T-helper 2 cell (primary cell): ENCODE results near the gene GATB.

Experiments
- DNase-seq, 5 experiments: peaks; one replicate each; pipeline versions ENCODE4 v3.0.0 to v3.0.0-alpha.2; 2012 to 2022

GATB gene

GRCh38 chr4:151644622-151645021 is 116.2 kb downstream of the GATB start:
- DNase-seq, result peak in 1 of 5 experiments; percentile 17

GRCh38 chr4:151643564-151643963 is 117.2 kb downstream of the GATB start:
- DNase-seq, result no peak

DNA sequence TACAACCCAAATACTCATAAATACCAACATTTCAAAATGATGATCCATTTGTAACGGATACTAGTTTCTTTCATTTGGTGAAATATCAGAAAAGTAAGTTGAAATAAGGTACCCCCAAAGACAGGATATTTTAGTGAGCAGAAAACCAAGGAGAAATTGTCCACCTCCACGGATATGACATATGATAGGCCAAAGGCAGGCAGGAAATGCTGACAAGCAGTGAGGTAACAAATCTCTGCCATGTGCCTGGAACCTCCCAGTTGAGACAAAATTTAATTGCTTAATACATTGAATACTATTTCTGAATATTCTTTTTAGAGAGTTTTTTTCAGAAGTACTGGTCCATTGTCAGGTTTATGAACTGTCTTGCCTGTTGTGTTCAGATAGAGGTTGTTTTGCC is 118.8 kb downstream of the GATB start:
- no peak for DNase-seq

DNA sequence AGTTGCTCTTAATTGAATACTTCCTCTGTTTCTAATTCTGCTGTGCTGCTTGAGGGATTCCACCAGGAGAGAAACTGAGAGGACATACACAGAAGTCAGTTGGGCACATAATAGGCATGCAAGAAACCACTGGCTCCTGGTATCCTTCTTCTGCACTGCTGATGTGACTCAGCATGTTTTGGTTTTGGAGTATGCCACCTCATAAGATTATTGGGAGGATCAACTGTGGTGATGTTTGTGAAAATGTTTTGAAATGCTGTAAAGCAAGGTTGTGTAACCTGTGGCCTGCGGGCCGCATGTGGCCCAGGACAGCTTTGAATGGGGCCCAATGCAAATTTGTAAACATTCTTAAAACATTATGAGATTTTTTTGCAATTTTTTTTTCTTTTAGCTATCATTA is 119.6 kb downstream of the GATB start:
- DNase-seq, result peak in 1 of 5 experiments; percentile 33

GRCh38 chr4:151640381-151640780 is 120.4 kb downstream of the GATB start:
- DNase-seq, result no peak

- no peak for DNase-seq
Measured at GRCh38 chr4:151638295-151638858, 122.4 kb downstream of the GATB start.

- DNase-seq, result no peak
Measured at GRCh38 chr4:151631349-151631748, 129.5 kb downstream of the GATB start.

DNA sequence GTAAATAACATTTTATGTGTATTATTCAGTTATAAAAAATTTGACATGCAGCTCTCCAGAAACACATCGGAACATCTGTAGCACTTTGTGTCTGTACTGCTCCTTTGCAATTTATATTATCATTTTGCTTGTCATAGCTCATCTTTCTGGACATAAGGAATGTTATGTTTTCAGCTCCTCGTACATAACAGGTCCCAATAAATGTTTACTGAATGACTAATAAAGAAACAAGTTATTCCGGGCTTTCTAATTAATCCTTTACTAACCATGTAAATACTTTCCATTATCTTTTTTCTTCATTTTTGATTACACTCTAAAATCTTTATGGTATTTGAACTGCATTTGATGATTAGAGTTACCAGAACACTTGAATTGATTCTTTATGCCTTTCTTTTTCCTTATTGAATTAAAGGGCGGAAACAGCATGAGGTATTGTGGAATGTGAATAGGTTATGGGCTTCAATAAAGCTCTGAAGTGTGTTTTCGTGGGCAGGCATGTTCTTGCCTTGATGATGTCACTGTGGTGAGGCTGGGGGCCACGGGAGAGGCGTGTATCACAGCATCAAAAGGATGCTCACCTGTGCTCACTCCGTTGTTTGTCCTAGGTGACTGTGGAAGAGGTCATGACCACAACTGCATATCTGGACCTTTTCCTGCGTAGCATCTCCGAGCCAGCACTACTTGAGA is 131.6 kb downstream of the GATB start:
- DNase-seq, result no peak

DNA sequence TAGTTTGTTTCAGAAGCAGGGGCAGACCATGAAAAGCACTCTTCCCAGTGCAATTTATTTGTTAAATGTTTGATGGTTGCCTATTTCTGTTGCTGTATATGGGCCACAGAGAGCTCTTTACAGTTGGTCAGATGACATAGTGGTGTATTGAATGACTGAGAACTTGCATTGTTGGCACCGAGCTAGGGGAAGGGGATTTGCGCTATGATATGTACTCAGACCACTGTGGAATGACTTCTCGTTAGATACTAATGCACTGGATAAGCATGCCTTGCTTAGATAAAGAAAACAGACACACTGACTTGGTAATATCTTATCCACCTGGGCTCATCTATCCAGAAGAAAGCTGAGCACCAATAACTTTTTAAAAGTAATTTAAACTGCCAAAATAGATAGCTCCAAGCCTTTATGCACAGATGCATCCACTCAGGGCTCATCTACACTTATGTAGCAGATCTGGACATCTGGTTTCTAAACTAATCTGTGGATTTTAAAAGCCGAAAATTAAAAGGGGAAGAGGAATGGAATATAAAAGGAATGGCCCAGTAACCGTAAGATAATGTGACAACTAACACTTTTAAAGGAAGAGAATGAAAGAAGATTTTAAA is 132.7 kb downstream of the GATB start:
- no peak for DNase-seq

DNA sequence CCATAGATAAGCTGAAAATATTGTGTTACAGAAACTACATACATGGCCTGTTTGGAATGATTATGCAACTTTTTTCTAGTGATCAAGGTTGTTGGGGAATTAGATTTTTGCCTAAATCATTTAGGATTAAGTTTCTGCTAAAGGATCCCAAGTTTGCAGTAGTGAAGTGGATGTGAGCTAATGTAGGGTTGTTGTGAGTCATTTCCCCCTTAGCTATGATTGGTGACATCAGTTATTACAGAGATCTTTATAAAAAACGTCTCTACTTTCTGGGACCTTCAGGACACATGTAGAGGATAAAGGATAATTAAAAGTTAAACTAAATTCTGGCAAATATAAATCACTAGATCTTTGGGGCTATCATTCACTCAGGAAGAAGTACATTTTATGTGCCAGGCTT is 133.3 kb downstream of the GATB start:
- no peak for DNase-seq

DNA sequence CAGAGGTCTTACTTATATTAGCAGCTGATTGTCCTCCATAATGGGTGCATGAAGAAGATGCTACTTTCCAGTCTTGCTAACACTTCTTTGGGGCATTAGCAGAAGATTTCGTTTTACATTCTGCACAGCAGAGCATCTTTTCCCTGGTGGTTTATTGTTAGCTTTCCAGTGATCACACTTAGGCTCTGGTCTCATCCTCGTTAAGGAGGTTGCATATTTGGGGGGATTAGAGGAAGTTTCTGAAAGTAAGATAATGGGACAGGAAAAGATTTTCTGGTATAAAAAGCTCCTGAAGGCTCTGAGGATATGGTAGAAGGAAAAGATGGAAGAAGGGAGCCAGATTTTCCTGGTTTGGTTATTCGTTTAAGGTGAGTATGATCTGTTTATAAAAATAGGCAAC is 134.1 kb downstream of the GATB start:
- no peak for DNase-seq

- DNase-seq, result no peak
Measured at GRCh38 chr4:151626228-151626627, 134.6 kb downstream of the GATB start.

- no peak for DNase-seq
Measured at GRCh38 chr4:151624626-151625565, 135.9 kb downstream of the GATB start.
